Nephron progenitor cell (in vitro differentiated cells): Measurements from ENCODE around the gene ADAMTSL5.
"Not testable (repeated sequence)": the region's sequence is repeated elsewhere in the genome, so short reads cannot be mapped to it uniquely, and the experiment has no call there.

Source experiments
- DNase-seq: peaks from one replicate; pipeline ENCODE4 v3.0.0; 2021
- H3K27ac Mint-ChIP-seq: 2 replicates; pipeline ENCODE4 v1.8.0; 2021; ENCODE audit warnings: mild to moderate bottlenecking, moderate library complexity, mixed read lengths
- H3K27me3 Mint-ChIP-seq: 2 replicates; pipeline ENCODE4 v1.8.0; 2021; ENCODE audit warnings: mild to moderate bottlenecking, low read depth, mixed read lengths; ENCODE audit not compliant: poor library complexity
- H3K36me3 Mint-ChIP-seq: 2 replicates; pipeline ENCODE4 v1.8.0; 2021; ENCODE audit warnings: low read depth, mixed read lengths
- H3K4me1 Mint-ChIP-seq: 2 replicates; pipeline ENCODE4 v1.8.0; 2021; ENCODE audit warnings: mixed read lengths
- H3K4me3 Mint-ChIP-seq: 2 replicates; pipeline ENCODE4 v1.8.0; 2021; ENCODE audit warnings: mild to moderate bottlenecking, moderate library complexity, mixed read lengths
- H3K9me3 Mint-ChIP-seq: 2 replicates; pipeline ENCODE4 v1.8.0; 2021; ENCODE audit warnings: mild to moderate bottlenecking, moderate library complexity, mixed read lengths
- CTCF ChIP-seq: fragments of 200-600 bp; sonication (generic); IDR thresholded peaks from 2 replicates; pipeline ENCODE4 v1.5.0; 2021; ENCODE audit warnings: antibody characterized with exemption

Gene ADAMTSL5

DNA sequence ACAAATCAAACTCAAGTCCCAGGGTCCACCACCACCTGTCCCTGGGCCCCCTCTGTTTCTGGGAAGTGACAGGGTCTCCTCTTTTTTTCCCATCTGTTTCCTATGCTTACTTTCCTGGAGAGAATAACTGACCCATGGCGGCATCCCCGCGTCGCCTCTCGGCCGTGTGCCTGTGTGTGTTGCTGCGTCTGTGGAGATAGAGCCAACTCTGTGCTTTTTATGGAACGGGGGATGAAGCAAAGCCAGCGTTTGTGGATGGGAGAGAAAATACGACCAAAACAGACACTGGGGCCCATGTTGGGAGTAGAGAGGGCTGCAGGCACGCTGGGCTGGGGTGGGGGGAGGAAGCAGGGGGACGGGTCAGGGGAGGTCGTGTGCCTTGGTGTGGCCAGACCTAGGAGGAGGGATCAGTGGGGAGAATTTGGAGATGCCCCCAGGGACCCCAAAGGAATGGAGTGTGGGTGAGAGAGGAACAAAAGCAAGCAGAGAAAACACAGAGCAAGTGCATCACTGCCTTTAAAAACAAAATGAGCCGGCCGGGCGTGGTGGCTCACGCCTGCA lies 27.6 kb upstream of the ADAMTSL5 start:
- H3K27me3 Mint-ChIP-seq, result peaks cover 59% of the 10 kb centered on the region
- H3K9me3 Mint-ChIP-seq, result no peaks in the 10 kb centered on the region
- H3K27ac Mint-ChIP-seq, result peak overlapping the region; percentile 49
- H3K36me3 Mint-ChIP-seq, result no peaks in the 10 kb centered on the region
- H3K4me1 Mint-ChIP-seq, result peaks cover 16% of the 10 kb centered on the region
- H3K4me3 Mint-ChIP-seq, result peak overlapping the region; percentile 19
- no peak for TF ChIP-seq CTCF
- DNase-seq, result no peak

GRCh38 chr19:1539749-1540148 lies 26.9 kb upstream of the ADAMTSL5 start:
- not testable (repeated sequence) for H3K4me3 Mint-ChIP-seq, H3K36me3 Mint-ChIP-seq, H3K9me3 Mint-ChIP-seq, DNase-seq, H3K27ac Mint-ChIP-seq
- H3K4me1 Mint-ChIP-seq, result peaks cover 16% of the 10 kb centered on the region
- H3K27me3 Mint-ChIP-seq, result peaks cover 57% of the 10 kb centered on the region

- TF ChIP-seq CTCF, result no peak
- Mint-ChIP-seq H3K36me3 (no peaks in the 10 kb centered on the region), H3K4me3 (no peak overlapping the region), H3K4me1 (peaks cover 16% of the 10 kb centered on the region), H3K27me3 (peaks cover 54% of the 10 kb centered on the region), H3K27ac (no peak overlapping the region), H3K9me3 (no peaks in the 10 kb centered on the region)
- DNase-seq, result no peak
These were observed 26.2 kb upstream of the ADAMTSL5 start for GRCh38 chr19:1538978-1539377.

DNA sequence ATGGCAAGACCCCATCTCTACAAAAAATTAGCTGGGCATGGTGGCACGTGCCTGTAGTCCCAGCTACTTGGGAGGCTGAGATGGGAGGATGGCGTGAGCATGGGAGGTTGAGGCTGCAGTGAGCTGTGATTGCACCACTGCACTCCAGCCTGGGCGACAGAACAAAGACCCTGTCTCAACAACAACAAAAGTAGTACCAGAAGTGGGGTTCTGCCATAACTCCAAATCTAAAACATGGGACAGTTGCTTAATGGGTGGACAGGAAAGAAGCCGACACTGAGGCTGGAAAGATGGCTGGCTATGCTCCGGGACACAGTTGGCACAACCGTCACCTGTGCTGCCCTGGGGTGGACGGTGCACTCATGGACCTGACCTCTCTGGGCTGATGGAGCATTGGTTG lies 22.9 kb upstream of the ADAMTSL5 start:
- not testable (repeated sequence) for H3K36me3 Mint-ChIP-seq, DNase-seq, H3K27ac Mint-ChIP-seq, H3K9me3 Mint-ChIP-seq, H3K4me3 Mint-ChIP-seq, H3K4me1 Mint-ChIP-seq
- peaks cover 56% of the 10 kb centered on the region for H3K27me3 Mint-ChIP-seq

- no peak for TF ChIP-seq CTCF
- no peaks in the 10 kb centered on the region for H3K36me3 Mint-ChIP-seq
- H3K9me3 Mint-ChIP-seq, result no peaks in the 10 kb centered on the region
- H3K27me3 Mint-ChIP-seq, result peaks cover 57% of the 10 kb centered on the region
- H3K4me3 Mint-ChIP-seq, result no peak overlapping the region
- no peaks in the 10 kb centered on the region for H3K4me1 Mint-ChIP-seq
- no peak for DNase-seq
- H3K27ac Mint-ChIP-seq, result no peak overlapping the region
These were observed 22.2 kb upstream of the ADAMTSL5 start for GRCh38 chr19:1534972-1535371.

GRCh38 chr19:1533510-1534150 lies 20.8 kb upstream of the ADAMTSL5 start:
- no peaks in the 10 kb centered on the region for H3K4me1 Mint-ChIP-seq
- H3K9me3 Mint-ChIP-seq, result no peaks in the 10 kb centered on the region
- DNase-seq, result no peak
- H3K36me3 Mint-ChIP-seq, result no peaks in the 10 kb centered on the region
- peaks cover 55% of the 10 kb centered on the region for H3K27me3 Mint-ChIP-seq
- no peak overlapping the region for H3K4me3 Mint-ChIP-seq
- TF ChIP-seq CTCF, result no peak
- no peak overlapping the region for H3K27ac Mint-ChIP-seq

DNA sequence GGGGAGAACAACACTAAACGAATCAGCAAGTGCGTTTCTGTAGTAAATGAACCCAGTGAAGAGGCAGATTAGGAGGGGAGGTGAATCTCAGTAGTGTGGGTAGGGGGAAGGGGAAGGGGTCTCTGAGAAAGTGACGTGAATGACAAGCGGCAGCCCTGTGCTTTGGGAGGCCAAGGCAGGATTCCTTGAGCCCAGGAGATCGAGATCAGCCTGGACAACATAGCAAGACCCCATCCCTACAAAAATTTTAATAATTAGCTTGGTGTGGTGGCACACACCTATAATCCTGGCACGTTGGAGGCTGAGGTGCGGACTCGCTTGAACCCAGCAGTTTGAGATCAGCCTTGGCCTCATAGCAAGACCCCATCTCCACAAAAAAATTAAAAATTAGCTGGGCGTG lies 19.2 kb upstream of the ADAMTSL5 start:
- Mint-ChIP-seq H3K36me3 (no peaks in the 10 kb centered on the region), H3K27me3 (peaks cover 57% of the 10 kb centered on the region), H3K27ac (no peak overlapping the region), H3K9me3 (no peaks in the 10 kb centered on the region), H3K4me3 (no peak overlapping the region), H3K4me1 (no peaks in the 10 kb centered on the region)
- no peak for TF ChIP-seq CTCF
- no peak for DNase-seq
